Esophagus squamous epithelium (tissue), 5 donors: ENCODE data around the gene CDR2L. TPM values are rescaled to one million over a fixed set of nuclear protein-coding genes. Genes with fewer than 3 reads are reported as not detected.

ENCODE experiments used
- DNase-seq: peaks from one replicate; lab custom pipeline; 2025; lab: John Stamatoyannopoulos, UW
- H3K27ac ChIP-seq, 4 donors: fragments of 200-600 bp; sonication (generic); one replicate each; pipeline ENCODE4 v1.5.1; 2016 to 2019; ENCODE audit warnings: mild to moderate bottlenecking in 1 of 4
- H3K27me3 ChIP-seq, 4 donors: fragments of 200-600 bp; sonication (generic); 1 replicate in 3 of 4; 2 replicates in 1 of 4; pipeline versions ENCODE4 v1.5.1 to v1.6.0; 2017 to 2021; ENCODE audit warnings: antibody characterized with exemption in 1 of 4
- H3K36me3 ChIP-seq, 3 donors: fragments of 200-600 bp; sonication (generic); one replicate each; pipeline ENCODE4 v1.5.1; 2016 to 2019
- H3K4me1 ChIP-seq, 3 donors: fragments of 200-600 bp; sonication (generic); one replicate each; pipeline ENCODE4 v1.5.1; 2017 to 2019
- H3K4me3 ChIP-seq, 4 donors: fragments of 200-600 bp; sonication (generic); 1 replicate in 3 of 4; 2 replicates in 1 of 4; pipeline ENCODE4 v1.5.1; 2016 to 2019; ENCODE audit warnings: mild to moderate bottlenecking in 2 of 4, moderate library complexity in 1 of 4
- H3K9me3 ChIP-seq, 3 donors: fragments of 200-600 bp; sonication (generic); one replicate each; pipeline ENCODE4 v1.5.1; 2016 to 2019
- CTCF ChIP-seq, 6 experiments: fragments of 450-650 bp in 4 of 6; fragments of 200-600 bp in 2 of 6; sonication (generic) in 2 of 6; IDR thresholded peaks; one replicate each; pipeline ENCODE4 v1.5.1; 2016 to 2019; ENCODE audit warnings: antibody characterized with exemption in 6 of 6, mild to moderate bottlenecking in 4 of 6, moderate library complexity in 4 of 6
- POLR2A ChIP-seq, 4 donors: fragments of 450-650 bp; IDR thresholded peaks; one replicate each; pipeline ENCODE4 v1.6.1; 2017; ENCODE audit warnings: antibody characterized with exemption in 4 of 4, mild to moderate bottlenecking in 4 of 4, moderate library complexity in 3 of 4
- WGBS, 2 donors: methylation state at CpG; one replicate each; pipeline ENCODE4 v1.1.5; 2018; 5-methylcytosine and 5-hydroxymethylcytosine counted together
- intact Hi-C: fragments of 100-400 bp; cut with DNase I; formaldehyde crosslinking; loops from one replicate; pipeline ENCODE4 v1.15.0; 2022
- total RNA-seq, 4 donors: library from RNA; depleted of rRNA; stranded (reverse); fragments of >200 nt; gene quantifications; one replicate each; pipeline ENCODE4 v1.1.0, GENCODE V29; 2016
- donor health status: DM: yes; HTN: yes; CAD: no.

The CDR2L gene
- total RNA-seq, 4 donors from 2014 or later, result 5.3 to 7.9 (median 6.7) TPM

GRCh38 chr17:74949455-74950115, 37.8 kb upstream of the CDR2L start:
- intact Hi-C loops, result loop anchor here (10.0 kb wide), 1 partner anchor 155 kb away; no protein-coding TSS in a partner anchor
- WGBS, 2 donors, result 49 to 53% methylated on average over 2 to 3 of the region's 12 CpGs

GRCh38 chr17:74950207-74950606, 37.2 kb upstream of the CDR2L start:
- Histone ChIP-seq H3K27ac (peak overlapping the region; percentile 2 to 71 (median 45)), H3K9me3 (no peaks in the 10 kb centered on the region), H3K4me1 (peaks cover 10 to 34% (median 14%) of the 10 kb centered on the region in 3 donors), H3K4me3 (no peak overlapping the region), H3K36me3 (peaks cover 0 to 6% (median 0%) of the 10 kb centered on the region in 3 donors), H3K27me3 (peaks cover 0 to 38% (median 0%) of the 10 kb centered on the region in 4 donors)
- no peak for TF ChIP-seq POLR2A (IDR thresholded peaks at IDR 0.05)
- no peak for TF ChIP-seq CTCF (IDR thresholded peaks at IDR 0.05)
- WGBS, 2 donors, result 40% methylated on average over 1 of the region's 8 CpGs; no CpG with 5 or more reads in 1 of the 2 donors
- intact Hi-C loops, result loop anchor here (10.0 kb wide), 1 partner anchor 155 kb away; no protein-coding TSS in a partner anchor
- DNase-seq, result no peak

More at GRCh38 chr17:74949455-74950115, 37.8 kb upstream of the CDR2L start:
- Histone ChIP-seq H3K27ac (peak overlapping the region in 3 of 4 donors; percentile 2 to 71 (median 55)), H3K4me3 (no peak overlapping the region), H3K36me3 (peaks cover 0 to 6% (median 0%) of the 10 kb centered on the region in 3 donors), H3K27me3 (peaks cover 0 to 38% (median 0%) of the 10 kb centered on the region in 4 donors), H3K9me3 (no peaks in the 10 kb centered on the region), H3K4me1 (peaks cover 10 to 38% (median 14%) of the 10 kb centered on the region in 3 donors)
- TF ChIP-seq POLR2A (IDR thresholded peaks at IDR 0.05), result no peak
- TF ChIP-seq CTCF (IDR thresholded peaks at IDR 0.05), result no peak
- DNase-seq, result no peak

GRCh38 chr17:74951065-74951464, 36.4 kb upstream of the CDR2L start:
- TF ChIP-seq POLR2A (IDR thresholded peaks at IDR 0.05), result no peak
- no peak for TF ChIP-seq CTCF (IDR thresholded peaks at IDR 0.05)

GRCh38 chr17:74951680-74952421, 35.6 kb upstream of the CDR2L start:
- DNase-seq, result no peak
- no peak for TF ChIP-seq CTCF (IDR thresholded peaks at IDR 0.05)
- no peak for TF ChIP-seq POLR2A (IDR thresholded peaks at IDR 0.05)
- Histone ChIP-seq H3K36me3 (peaks cover 0 to 4% (median 0%) of the 10 kb centered on the region in 3 donors), H3K27ac (no peak overlapping the region), H3K27me3 (peaks cover 0 to 34% (median 0%) of the 10 kb centered on the region in 4 donors), H3K9me3 (no peaks in the 10 kb centered on the region), H3K4me1 (peaks cover 10 to 40% (median 14%) of the 10 kb centered on the region in 3 donors), H3K4me3 (no peak overlapping the region)
- intact Hi-C loops, result loop anchor here (10.0 kb wide), 1 partner anchor 157 kb away; no protein-coding TSS in a partner anchor
- 63 to 83% methylated on average over 6 to 8 of the region's 32 CpGs for WGBS, 2 donors

More at GRCh38 chr17:74951065-74951464, 36.4 kb upstream of the CDR2L start:
- Histone ChIP-seq H3K9me3 (no peaks in the 10 kb centered on the region), H3K36me3 (peaks cover 0 to 6% (median 0%) of the 10 kb centered on the region in 3 donors), H3K4me1 (peaks cover 10 to 34% (median 14%) of the 10 kb centered on the region in 3 donors), H3K27me3 (peaks cover 0 to 38% (median 0%) of the 10 kb centered on the region in 4 donors), H3K27ac (peak overlapping the region in 1 of 4 donors; percentile 55), H3K4me3 (no peak overlapping the region)
- DNase-seq, result no peak
- intact Hi-C loops, result loop anchor here (10.0 kb wide), 1 partner anchor 156 kb away; no protein-coding TSS in a partner anchor
- no CpG with 5 or more reads among the region's 3 CpGs for WGBS, 2 donors
